GM12878 (cell line): Measurements from ENCODE around the gene SOAT2.

Experiments used
- SREBF2 ChIP-seq: IDR thresholded peaks from 2 replicates; pipeline ENCODE4 v1.6.1; 2012; ENCODE audit warnings: mild to moderate bottlenecking, low read length
- TAF1 ChIP-seq: IDR thresholded peaks from 2 replicates; pipeline ENCODE4 v1.6.1; 2011; ENCODE audit warnings: mild to moderate bottlenecking, low read depth, low read length, borderline replicate concordance

DNA sequence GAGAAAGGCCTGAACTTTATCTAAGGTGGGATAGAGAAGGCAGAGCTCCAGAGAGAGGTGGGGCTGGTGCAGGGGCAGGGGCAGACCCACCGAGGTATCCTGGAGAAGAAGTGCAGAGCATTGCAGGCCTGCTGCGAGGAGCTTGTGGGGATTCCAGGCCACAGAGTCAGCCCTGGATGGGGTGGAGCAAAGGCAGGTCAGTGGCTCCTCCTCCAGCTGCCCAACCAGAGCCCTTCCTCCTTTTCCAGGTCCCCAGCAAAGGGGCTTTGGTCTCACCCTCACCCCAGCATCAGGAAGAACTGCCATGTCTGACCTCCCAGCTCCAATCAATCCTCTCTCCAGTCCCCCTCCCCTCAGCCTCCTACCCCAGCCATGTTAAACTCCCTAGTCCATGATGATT lies 57.4 kb downstream of the SOAT2 start:
- TF ChIP-seq TAF1 (no peak), SREBF2 (no peak)
